Uterus (tissue), 2 donors: ENCODE results near the gene SEPHS2.

Experiments
- CTCF ChIP-seq, 4 experiments: fragments of 200-600 bp in 2 of 4; fragments of 450-650 bp in 2 of 4; sonication (generic) in 2 of 4; IDR thresholded peaks; one replicate each; pipeline ENCODE4 v1.5.1; 2016 to 2019; ENCODE audit warnings: antibody characterized with exemption in 4 of 4, mild to moderate bottlenecking in 2 of 4, moderate library complexity in 1 of 4
- POLR2A ChIP-seq, 2 donors: fragments of 450-650 bp; IDR thresholded peaks; one replicate each; pipeline ENCODE4 v1.6.1; 2016; ENCODE audit warnings: antibody characterized with exemption in 2 of 2, mild to moderate bottlenecking in 1 of 2, moderate library complexity in 1 of 2

- TF ChIP-seq POLR2A (IDR thresholded peaks at IDR 0.05) = no peak
- TF ChIP-seq CTCF (IDR thresholded peaks at IDR 0.05) = no peak
Observed at GRCh38 chr16:30457743-30458560, 12.3 kb upstream of the SEPHS2 start.
